ENCODE data around the gene LNP1.

LNP1 gene

GRCh38 chr3:100426067-100426682, 24.8 kb downstream of the LNP1 start:
- DNase-seq = no peak
- TF ChIP-seq CTCF (IDR thresholded peaks at IDR 0.05; ENCODE audit: low read depth, low read length, missing control alignments) = no peak
- Histone ChIP-seq H3K36me3 (replicated peaks) (no peaks in the 10 kb centered on the region), H3K4me3 (ENCODE audit: low read depth, low read length) (no peak overlapping the region), H3K27me3 (replicated peaks) (no peaks in the 10 kb centered on the region), H3K27ac (no peak overlapping the region)
- in situ Hi-C loops (cut with HindIII; ENCODE audit: low pct_ligation_motif_present, low sequenced_read_pairs) = no loop called here

GRCh38 chr3:100427699-100428098, 26.4 kb downstream of the LNP1 start:
- peak; percentile 24 for DNase-seq
- Histone ChIP-seq H3K4me3 (ENCODE audit: low read depth, low read length) (no peak overlapping the region), H3K36me3 (replicated peaks) (no peaks in the 10 kb centered on the region), H3K27me3 (replicated peaks) (no peaks in the 10 kb centered on the region), H3K27ac (no peak overlapping the region)
- TF ChIP-seq CTCF (IDR thresholded peaks at IDR 0.05; ENCODE audit: low read depth, low read length, missing control alignments) = no peak
- in situ Hi-C loops (cut with HindIII; ENCODE audit: low pct_ligation_motif_present, low sequenced_read_pairs) = no loop called here

- Histone ChIP-seq H3K27me3 (replicated peaks) (no peaks in the 10 kb centered on the region), H3K36me3 (replicated peaks) (no peaks in the 10 kb centered on the region), H3K4me3 (ENCODE audit: low read depth, low read length) (no peak overlapping the region), H3K27ac (no peak overlapping the region)
- TF ChIP-seq CTCF (IDR thresholded peaks at IDR 0.05; ENCODE audit: low read depth, low read length, missing control alignments) = no peak
- in situ Hi-C loops (cut with HindIII; ENCODE audit: low pct_ligation_motif_present, low sequenced_read_pairs) = no loop called here
- DNase-seq = no peak
Observed at GRCh38 chr3:100429187-100429716, 27.9 kb downstream of the LNP1 start.

GRCh38 chr3:100436951-100437350, 35.6 kb downstream of the LNP1 start:
- no peak overlapping the region for H3K27ac ChIP-seq
- no peak for TF ChIP-seq CTCF (IDR thresholded peaks at IDR 0.05; ENCODE audit: low read depth, low read length, missing control alignments)
- no peaks in the 10 kb centered on the region for H3K27me3 ChIP-seq (replicated peaks)
- H3K36me3 ChIP-seq (replicated peaks) = no peaks in the 10 kb centered on the region
- no peak for DNase-seq
- H3K4me3 ChIP-seq (ENCODE audit: low read depth, low read length) = no peak overlapping the region
- in situ Hi-C loops (cut with HindIII; ENCODE audit: low pct_ligation_motif_present, low sequenced_read_pairs) = no loop called here

- H3K27me3 ChIP-seq (replicated peaks) = no peaks in the 10 kb centered on the region
- H3K4me3 ChIP-seq (ENCODE audit: low read depth, low read length) = no peak overlapping the region
- TF ChIP-seq CTCF (IDR thresholded peaks at IDR 0.05; ENCODE audit: low read depth, low read length, missing control alignments) = no peak
- no peak overlapping the region for H3K27ac ChIP-seq
- no peak for DNase-seq
- in situ Hi-C loops (cut with HindIII; ENCODE audit: low pct_ligation_motif_present, low sequenced_read_pairs) = no loop called here
- no peaks in the 10 kb centered on the region for H3K36me3 ChIP-seq (replicated peaks)
Observed at GRCh38 chr3:100437721-100438622, 36.6 kb downstream of the LNP1 start.
